HepG2 (cell line): ENCODE data around the gene CALD1. TPM values are rescaled to one million over a fixed set of nuclear protein-coding genes. Genes with fewer than 3 reads are reported as not detected.

Experiments
- ATAC-seq: fragments of 200-7000 bp; cut with Tn5 transposase; 3 replicates; pipeline ENCODE4 v1.9.1; 2020; ENCODE audit warnings: mild to moderate bottlenecking, moderate library complexity
- BruUV-seq: library from RNA; stranded (reverse); fragments of 400-500 nt; replicated peaks from 2 replicates; lab custom pipeline; 2021; lab: Mats Ljungman, UMichigan
- CTCF ChIA-PET: fragments of 300-600 bp; formaldehyde crosslinking; extraction: SDS; loops from one replicate; lab custom pipeline; 2021; ENCODE audit warnings: low total read pairs, inconsistent platforms, low intra/inter-chr PET ratio; lab: Yijun Ruan, JAX
- POLR2A ChIA-PET: fragments of 350-600 bp; sonication (Branson Sonifier 250); formaldehyde crosslinking; loops from one replicate; lab custom pipeline; 2020; ENCODE audit warnings: antibody characterized with exemption, inconsistent platforms; lab: Yijun Ruan, JAX
- DNase-seq: peaks from one replicate; pipeline ENCODE4 v3.0.0-alpha.2; 2015; ENCODE audit warnings: low spot score
- FAIRE-seq: peaks from 3 replicates; lab custom pipeline; 2011; peaks lifted over from hg19 to GRCh38; lab: Jason Lieb, UNC
- H2AFZ ChIP-seq: one replicate; pipeline ENCODE4 v1.6.1; 2011; ENCODE audit warnings: low read length, inconsistent platforms
- H3K27ac ChIP-seq: fragments of 300-600 bp; 3 replicates; pipeline ENCODE4 v1.8.0; 2011; ENCODE audit warnings: mixed run types, mild to moderate bottlenecking, mixed read lengths, low read length, inconsistent platforms; ENCODE audit not compliant: insufficient read depth; ENCODE audit errors: extremely low read length
- H3K27me3 ChIP-seq, 2 experiments: fragments of 200-600 bp in 1 of 2; 2 replicates in 1 of 2; 3 replicates in 1 of 2; pipeline versions ENCODE4 v1.6.0 to v1.8.0; 2011; ENCODE audit warnings: low read length in 2 of 2, mild to moderate bottlenecking in 2 of 2, moderate library complexity in 2 of 2, inconsistent platforms in 1 of 2; ENCODE audit not compliant: insufficient read depth in 2 of 2, control insufficient read depth in 1 of 2
- H3K36me3 ChIP-seq, 2 experiments: fragments of 200-600 bp in 1 of 2; replicated peaks in 1 of 2; 2 replicates in 1 of 2; 3 replicates in 1 of 2; pipeline versions ENCODE4 v1.5.1 to v1.8.0; 2011; ENCODE audit warnings: low read length in 2 of 2, inconsistent platforms in 1 of 2; ENCODE audit not compliant: insufficient read depth in 2 of 2, control insufficient read depth in 1 of 2
- H3K4me1 ChIP-seq: 2 replicates; pipeline ENCODE4 v1.5.1; 2012; ENCODE audit warnings: low read length, inconsistent platforms; ENCODE audit not compliant: insufficient read depth
- H3K4me2 ChIP-seq: 2 replicates; pipeline ENCODE4 v1.6.0; 2011; ENCODE audit warnings: low read depth, low read length, inconsistent platforms
- H3K4me3 ChIP-seq, 3 experiments: fragments of 200-600 bp in 1 of 3; sonication (generic), shearing (Covaris generic) in 1 of 3; replicated peaks in 1 of 3; 2 replicates each; pipeline ENCODE4 v1.5.1; 2011 to 2016; ENCODE audit warnings: low read length in 3 of 3, inconsistent platforms in 2 of 3, low read depth in 2 of 3, mild to moderate bottlenecking in 2 of 3, control low read depth in 1 of 3, mixed read lengths in 1 of 3; ENCODE audit not compliant: insufficient read depth in 1 of 3
- H3K79me2 ChIP-seq: one replicate; pipeline ENCODE4 v1.6.1; 2011; ENCODE audit warnings: low read length, inconsistent platforms; ENCODE audit not compliant: insufficient read depth
- H3K9ac ChIP-seq: 2 replicates; pipeline ENCODE4 v1.6.0; 2011; ENCODE audit warnings: mild to moderate bottlenecking, low read depth, low read length, inconsistent platforms; ENCODE audit not compliant: insufficient read depth
- H3K9me3 ChIP-seq: 2 replicates; pipeline ENCODE4 v1.5.1; 2012; ENCODE audit warnings: mild to moderate bottlenecking, low read length
- H4K20me1 ChIP-seq: 2 replicates; pipeline ENCODE4 v1.6.0; 2011; ENCODE audit warnings: inconsistent platforms, mild to moderate bottlenecking, low read length, moderate library complexity; ENCODE audit not compliant: insufficient read depth
- BCL6 ChIP-seq: IDR thresholded peaks from 2 replicates; pipeline ENCODE4 v1.6.1; 2016; ENCODE audit warnings: missing genetic modification reagents, missing compliant biosample characterization
- DDIT3 ChIP-seq: sonication (generic); formaldehyde crosslinking; IDR thresholded peaks from 2 replicates; pipeline ENCODE4 v1.4.0; 2020; ENCODE audit warnings: mild to moderate bottlenecking, missing genetic modification reagents
- FOSL1 ChIP-seq: sonication (generic); formaldehyde crosslinking; IDR thresholded peaks from 2 replicates; pipeline ENCODE4 v1.9.0; 2021; ENCODE audit warnings: missing genetic modification reagents, borderline replicate concordance
- FOXO1 ChIP-seq: sonication (generic); formaldehyde crosslinking; IDR thresholded peaks from 2 replicates; pipeline ENCODE4 v1.4.0; 2020; ENCODE audit warnings: missing genetic modification reagents
- FUBP1 ChIP-seq: sonication (generic); formaldehyde crosslinking; IDR thresholded peaks from 2 replicates; pipeline ENCODE4 v1.5.1; 2020; ENCODE audit warnings: missing genetic modification reagents, mild to moderate bottlenecking, borderline replicate concordance
- KDM1A ChIP-seq: IDR thresholded peaks from 2 replicates; pipeline ENCODE4 v1.6.1; 2016; ENCODE audit warnings: missing compliant biosample characterization
- MEIS1 ChIP-seq: sonication (generic); formaldehyde crosslinking; IDR thresholded peaks from 2 replicates; pipeline ENCODE4 v1.9.0; 2021; ENCODE audit warnings: mild to moderate bottlenecking, missing genetic modification reagents, moderate library complexity, borderline replicate concordance
- PHF5A ChIP-seq: IDR thresholded peaks from one replicate; pipeline ENCODE4 v1.6.1; 2018; ENCODE audit warnings: low read depth, missing genetic modification reagents; ENCODE audit not compliant: unreplicated experiment
- RAD21 ChIP-seq: fragments of 450-650 bp; formaldehyde crosslinking; IDR thresholded peaks from 2 replicates; pipeline ENCODE4 v1.5.0; 2020; ENCODE audit warnings: mild to moderate bottlenecking
- ZNF138 ChIP-seq: sonication (generic); formaldehyde crosslinking; IDR thresholded peaks from 2 replicates; pipeline ENCODE4 v1.5.0; 2020; ENCODE audit warnings: mild to moderate bottlenecking, low read depth, missing genetic modification reagents
- ZNF281 ChIP-seq: sonication (generic); formaldehyde crosslinking; IDR thresholded peaks from 2 replicates; pipeline ENCODE4 v1.4.0; 2020; ENCODE audit warnings: missing genetic modification reagents, borderline replicate concordance
- ZNF343 ChIP-seq: sonication (generic); formaldehyde crosslinking; IDR thresholded peaks from 2 replicates; pipeline ENCODE4 v1.4.0; 2020; ENCODE audit warnings: mild to moderate bottlenecking, missing genetic modification reagents
- ZNF720 ChIP-seq: sonication (generic); formaldehyde crosslinking; IDR thresholded peaks from 2 replicates; pipeline ENCODE4 v1.4.0; 2020; ENCODE audit warnings: missing genetic modification reagents
- ZNF83 ChIP-seq: sonication (generic); formaldehyde crosslinking; IDR thresholded peaks from 2 replicates; pipeline ENCODE4 v1.4.0; 2020; ENCODE audit warnings: missing genetic modification reagents, mild to moderate bottlenecking, borderline replicate concordance
- WGBS: methylation state at CpG from one replicate; pipeline ENCODE4 v1.1.6; 2017; ENCODE audit warnings: low lambda C conversion rate; 5-methylcytosine and 5-hydroxymethylcytosine counted together
- in situ Hi-C: cut with HindIII; loops from 2 replicates; pipeline ENCODE4 v1.10.0; 2017; ENCODE audit warnings: low pct_unique_long_range_greater_than_20kb; ENCODE audit not compliant: extremely low pct_ligation_motif_present
- intact Hi-C: fragments of 100-400 bp; cut with micrococcal nuclease; formaldehyde crosslinking; loops from one replicate; pipeline ENCODE4 v1.10.0; 2022; ENCODE audit not compliant: unreplicated experiment
- polyA plus RNA-seq, 8 experiments: library from polyadenylated mRNA; depleted of rRNA in 3 of 8; stranded (reverse) in 7 of 8; unstranded in 1 of 8; fragments of >200 nt; fragmentation: Illumina TruSeq in 4 of 8; extraction: Trizol in 4 of 8; gene quantifications; 2 replicates each; pipeline versions ENCODE4 v1.2.1 to v1.2.3, GENCODE V29; 2011 to 2016; ENCODE audit warnings: low read depth in 4 of 8, missing spikeins in 1 of 8, mixed read lengths in 1 of 8; ENCODE audit not compliant: insufficient read depth in 1 of 8
- total RNA-seq, 5 experiments: library from RNA; depleted of rRNA; stranded (reverse); fragments of >200 nt; fragmentation: Illumina TruSeq; extraction: Trizol; gene quantifications; 2 replicates each; pipeline ENCODE4 v1.2.3, GENCODE V29; 2016; ENCODE audit warnings: low read depth in 1 of 5
- TF ChIP-seq, protein P1 (sequence below): sonication (generic); formaldehyde crosslinking; IDR thresholded peaks from 2 replicates; pipeline ENCODE4 v1.5.0; 2020; ENCODE audit warnings: missing genetic modification reagents

The CALD1 gene
- total and polyA plus RNA-seq, 2 of the 13 experiments (the other 11 are each of a cell fraction or from before 2014, with no cell fraction given), result 53.0 to 112 TPM

DNA sequence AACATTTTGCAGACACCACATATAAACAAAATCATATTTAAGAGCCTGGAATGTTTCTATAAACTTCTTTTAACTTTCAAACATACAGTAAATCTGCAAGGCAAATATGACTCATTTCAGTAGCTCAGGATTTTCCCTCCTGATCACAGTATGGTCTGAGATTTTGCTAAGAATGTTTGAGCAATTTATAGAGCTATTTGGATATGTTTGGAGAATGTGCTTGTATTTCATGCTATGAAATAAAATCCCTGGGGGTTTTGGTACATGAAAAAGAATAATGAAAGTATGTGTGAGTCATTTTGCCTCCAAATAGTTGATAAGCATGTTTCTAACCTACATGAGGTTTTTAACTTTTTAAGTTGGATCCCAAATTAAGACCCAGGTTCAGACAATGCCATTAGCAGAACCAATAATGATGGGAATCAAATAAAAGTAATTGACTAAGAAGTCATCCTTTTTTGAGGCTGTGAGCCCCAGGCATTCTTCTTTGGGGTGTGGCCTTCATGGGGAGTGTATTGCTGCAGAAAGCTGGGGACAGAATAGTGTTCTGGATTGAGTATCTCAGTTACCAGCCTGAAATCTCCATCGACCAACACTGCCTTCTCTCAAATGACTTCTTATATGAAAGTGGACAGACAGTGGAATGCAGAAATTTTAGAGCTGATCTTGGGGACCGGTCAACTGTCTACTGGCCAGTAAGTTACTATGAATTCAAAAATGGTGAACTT, 140.8 kb downstream of the CALD1 start (continued):
- TF ChIP-seq FUBP1 (no peak), ZNF83 (CRISPR knock-in tag) (no peak), RAD21 (CRISPR knock-in tag) (no peak), ZNF138 (CRISPR knock-in tag) (no peak)

- ATAC-seq (no peak), DNase-seq (no peak), FAIRE-seq (no peak)
- Histone ChIP-seq H3K4me3 (no peak overlapping the region), H3K27me3 (no peaks in the 10 kb centered on the region), H3K79me2 (peaks cover 76% of the 10 kb centered on the region), H3K27ac (no peak overlapping the region), H3K4me2 (no peak overlapping the region), H3K4me1 (peaks cover 20% of the 10 kb centered on the region), H3K9me3 (no peaks in the 10 kb centered on the region), H4K20me1 (no peaks in the 10 kb centered on the region), H3K9ac (no peak overlapping the region), H3K36me3 (peaks cover 1 to 16% of the 10 kb centered on the region in 2 experiments; a peak in 2 of 5 replicates), H2AFZ (no peak overlapping the region)
- in situ Hi-C loops, result no loop called here
- no TSS peak for BruUV-seq
- ChIA-PET POLR2A (no interaction called here), CTCF (no interaction called here)
- WGBS, result 97% methylated on average over 5 of the region's 5 CpGs
- intact Hi-C loops, result no loop called here
- TF ChIP-seq, protein P1, sequence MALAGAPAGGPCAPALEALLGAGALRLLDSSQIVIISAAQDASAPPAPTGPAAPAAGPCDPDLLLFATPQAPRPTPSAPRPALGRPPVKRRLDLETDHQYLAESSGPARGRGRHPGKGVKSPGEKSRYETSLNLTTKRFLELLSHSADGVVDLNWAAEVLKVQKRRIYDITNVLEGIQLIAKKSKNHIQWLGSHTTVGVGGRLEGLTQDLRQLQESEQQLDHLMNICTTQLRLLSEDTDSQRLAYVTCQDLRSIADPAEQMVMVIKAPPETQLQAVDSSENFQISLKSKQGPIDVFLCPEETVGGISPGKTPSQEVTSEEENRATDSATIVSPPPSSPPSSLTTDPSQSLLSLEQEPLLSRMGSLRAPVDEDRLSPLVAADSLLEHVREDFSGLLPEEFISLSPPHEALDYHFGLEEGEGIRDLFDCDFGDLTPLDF (CRISPR knock-in tag), result no peak
- TF ChIP-seq PHF5A (no peak), ZNF138 (CRISPR knock-in tag) (no peak), ZNF720 (no peak), DDIT3 (CRISPR knock-in tag) (no peak), KDM1A (CRISPR knock-in tag) (no peak), FOXO1 (no peak), ZNF343 (CRISPR knock-in tag) (no peak), ZNF281 (CRISPR knock-in tag) (no peak), FOSL1 (CRISPR knock-in tag) (no peak), MEIS1 (no peak), BCL6 (no peak)
Observed at GRCh38 chr7:134922720-134923704, 143.6 kb downstream of the CALD1 start.
